ENCODE results near the gene GET4.
"Not testable (repeated sequence)": the region's sequence is repeated elsewhere in the genome, so short reads cannot be mapped to it uniquely, and the experiment has no call there.

Gene GET4

GRCh38 chr7:917255-918117 is 41.1 kb downstream of the GET4 start:
- no peak for DNase-seq

- DNase-seq = no peak
These were observed 41.7 kb downstream of the GET4 start for GRCh38 chr7:918118-918425.

GRCh38 chr7:918441-919113 is 42.2 kb downstream of the GET4 start:
- no peak for DNase-seq

- DNase-seq = no peak
These were observed 42.7 kb downstream of the GET4 start for GRCh38 chr7:919114-919442.

GRCh38 chr7:919924-920341 is 43.6 kb downstream of the GET4 start:
- no peak for DNase-seq

- DNase-seq = no peak
These were observed 44.2 kb downstream of the GET4 start for GRCh38 chr7:920351-921070.

DNA sequence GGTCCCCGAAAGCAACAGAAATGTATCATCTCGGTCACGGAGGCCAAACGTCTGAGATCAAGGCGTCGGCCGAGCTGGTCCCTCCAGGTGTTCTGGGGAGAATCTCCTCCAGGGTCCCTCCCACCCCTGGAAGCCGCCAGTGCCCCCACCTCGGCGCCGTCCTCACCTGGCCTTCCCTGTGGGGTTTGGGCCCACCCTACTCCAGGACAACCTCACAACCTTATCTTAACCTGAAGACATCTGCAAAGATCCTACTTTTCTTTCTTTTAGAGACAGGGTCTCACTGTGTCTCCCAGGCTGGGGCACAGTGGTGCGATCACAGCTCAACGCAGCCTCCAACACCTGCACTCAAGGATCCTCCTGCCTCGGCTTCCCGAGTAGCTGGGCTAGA is 44.7 kb downstream of the GET4 start:
- DNase-seq = no peak

- DNase-seq = no peak
These were observed 45.4 kb downstream of the GET4 start for GRCh38 chr7:921581-922333.

DNA sequence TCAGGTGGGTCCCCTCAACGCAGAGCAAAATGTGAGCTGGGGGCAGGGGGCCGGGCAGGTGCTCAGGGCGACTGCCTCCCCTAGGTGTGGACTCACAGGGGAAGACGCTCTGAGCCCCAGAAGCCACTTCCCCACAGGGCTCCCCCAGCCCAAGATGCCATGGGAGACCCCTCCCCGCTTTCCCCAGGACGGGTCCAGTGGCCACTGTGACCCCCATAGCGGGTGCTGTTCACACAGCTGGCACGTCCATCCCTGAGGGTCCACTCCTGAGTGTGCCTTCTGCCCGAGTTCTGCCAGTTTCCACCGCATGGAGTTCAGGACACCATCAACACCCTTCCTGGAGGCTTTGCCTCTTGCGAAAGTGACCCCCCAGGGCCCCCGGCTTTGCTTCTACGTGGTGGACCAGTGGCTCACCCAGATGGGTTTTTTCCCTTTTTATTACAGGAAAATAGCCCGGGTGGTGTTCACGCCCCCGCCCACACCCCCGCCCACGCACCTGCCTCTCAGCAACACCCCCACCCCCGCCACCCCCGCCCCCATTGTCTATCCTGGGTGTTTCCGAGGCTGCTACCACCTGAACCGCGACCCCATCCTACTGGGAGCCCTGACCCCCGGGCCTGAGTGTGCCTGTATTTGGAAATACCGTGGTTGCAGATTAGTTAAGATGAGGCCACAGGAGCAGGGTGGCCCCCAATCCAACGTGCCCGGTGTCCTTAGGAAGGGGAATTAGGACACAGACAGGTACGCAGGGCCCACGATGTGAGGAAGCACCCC is 46.2 kb downstream of the GET4 start:
- DNase-seq = no peak

GRCh38 chr7:923108-924041 is 47.0 kb downstream of the GET4 start:
- DNase-seq = no peak

DNA sequence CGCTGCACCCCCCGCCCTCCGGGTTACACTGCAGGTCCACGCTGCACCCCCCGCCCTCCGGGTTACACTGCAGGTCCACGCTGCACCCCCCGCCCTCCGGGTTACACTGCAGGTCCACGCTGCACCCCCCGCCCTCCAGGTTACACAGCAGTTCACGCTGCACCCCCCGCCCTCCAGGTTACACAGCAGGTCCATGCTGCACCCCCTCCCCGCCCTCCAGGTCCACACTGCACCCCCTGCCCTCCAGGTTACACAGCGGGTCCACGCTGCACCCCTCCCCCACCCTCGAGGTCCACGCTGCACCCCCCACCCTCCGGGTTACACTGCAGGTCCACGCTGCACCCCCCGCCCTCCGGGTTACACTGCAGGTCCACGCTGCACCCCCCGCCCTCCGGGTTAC is 47.7 kb downstream of the GET4 start:
- DNase-seq = not testable (repeated sequence)

- DNase-seq = no peak
These were observed 48.3 kb downstream of the GET4 start for GRCh38 chr7:924541-925231.

DNA sequence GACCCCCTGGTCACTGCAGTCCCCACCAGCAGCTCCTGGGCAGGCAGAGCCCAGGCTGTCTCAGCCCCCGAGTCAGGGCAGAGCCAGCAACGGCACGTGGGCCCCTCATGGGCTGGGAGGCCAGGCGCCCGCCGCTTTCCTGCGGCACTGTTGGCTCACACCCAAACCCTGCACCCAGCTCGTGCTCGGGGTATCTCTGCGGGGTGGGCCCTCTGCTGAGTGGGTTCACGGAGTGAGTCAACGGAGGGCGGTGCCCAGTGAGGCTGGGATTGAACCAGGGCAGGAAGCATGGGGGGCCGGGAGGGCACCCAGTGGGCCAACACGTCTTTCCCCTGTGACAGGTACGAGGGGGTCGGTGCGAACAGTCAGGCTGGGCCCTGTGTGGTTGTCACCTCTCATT is 49.2 kb downstream of the GET4 start:
- no peak for DNase-seq

GRCh38 chr7:926061-927030 is 50.0 kb downstream of the GET4 start:
- DNase-seq = no peak

GRCh38 chr7:927031-927671 is 50.8 kb downstream of the GET4 start:
- DNase-seq = no peak

- DNase-seq = no peak
These were observed 53.0 kb downstream of the GET4 start for GRCh38 chr7:929311-929711.

- DNase-seq = no peak
These were observed 54.8 kb downstream of the GET4 start for GRCh38 chr7:930975-931758.

Data from T1000 (cell line).